WTC11 (cell line): ENCODE data around the gene KNSTRN. TPM values are rescaled to one million over a fixed set of nuclear protein-coding genes. Genes with fewer than 3 reads are reported as not detected.

Source experiments
- ATAC-seq: fragments of 200-7000 bp; cut with Tn5 transposase; 2 replicates; pipeline ENCODE4 v1.10.0; 2021; ENCODE audit warnings: mild to moderate bottlenecking, moderate library complexity
- CTCF ChIA-PET: fragments of 300-600 bp; sonication (Branson Sonifier 250); formaldehyde crosslinking; loops from one replicate; lab custom pipeline; 2021; ENCODE audit warnings: antibody characterized with exemption; lab: Charles Lee
- POLR2A ChIA-PET: fragments of 350-600 bp; sonication (Branson Sonifier 250); formaldehyde crosslinking; loops from one replicate; lab custom pipeline; 2021; ENCODE audit warnings: antibody characterized with exemption; lab: Charles Lee
- DNase-seq: peaks from one replicate; pipeline ENCODE4 v3.0.0; 2021; ENCODE audit warnings: low spot score
- H3K27ac Mint-ChIP-seq: 2 replicates; pipeline ENCODE4 v1.8.0; 2021; ENCODE audit warnings: mixed read lengths
- H3K27me3 Mint-ChIP-seq: 2 replicates; pipeline ENCODE4 v1.8.0; 2021; ENCODE audit warnings: low read depth, mild to moderate bottlenecking, moderate library complexity, mixed read lengths
- H3K36me3 Mint-ChIP-seq: 2 replicates; pipeline ENCODE4 v1.8.0; 2021; ENCODE audit warnings: mixed read lengths
- H3K4me1 Mint-ChIP-seq: 2 replicates; pipeline ENCODE4 v1.8.0; 2022; ENCODE audit warnings: mixed read lengths
- H3K4me3 Mint-ChIP-seq: 2 replicates; pipeline ENCODE4 v1.8.0; 2021; ENCODE audit warnings: mild to moderate bottlenecking, moderate library complexity, mixed read lengths
- H3K9me3 Mint-ChIP-seq: 2 replicates; pipeline ENCODE4 v1.8.0; 2021; ENCODE audit warnings: mixed read lengths
- CBFB ChIP-seq: sonication (generic); formaldehyde crosslinking; IDR thresholded peaks from 2 replicates; pipeline ENCODE4 v1.8.1; 2022; ENCODE audit warnings: mild to moderate bottlenecking, low read depth, missing genetic modification reagents
- ELF4 ChIP-seq: sonication (generic); formaldehyde crosslinking; IDR thresholded peaks from 2 replicates; pipeline ENCODE4 v1.8.1; 2022; ENCODE audit warnings: low read depth, mild to moderate bottlenecking, moderate library complexity, missing genetic modification reagents
- ESRRA ChIP-seq: sonication (generic); formaldehyde crosslinking; IDR thresholded peaks from 2 replicates; pipeline ENCODE4 v1.8.1; 2022; ENCODE audit warnings: mild to moderate bottlenecking, missing genetic modification reagents, borderline replicate concordance
- GRHL2 ChIP-seq: fragments of 250-450 bp; sonication (Bioruptor Pico); IDR thresholded peaks from 2 replicates; pipeline ENCODE4 v1.8.0; 2022; ENCODE audit warnings: mild to moderate bottlenecking, moderate library complexity; ENCODE audit not compliant: insufficient replicate concordance, severe bottlenecking
- SP1 ChIP-seq: sonication (generic); formaldehyde crosslinking; conservative IDR thresholded peaks from 2 replicates; pipeline ENCODE4 v1.8.1; 2022; ENCODE audit warnings: missing genetic modification reagents
- TEAD4 ChIP-seq: sonication (generic); formaldehyde crosslinking; IDR thresholded peaks from 2 replicates; pipeline ENCODE4 v1.8.0; 2022; ENCODE audit warnings: mild to moderate bottlenecking, missing genetic modification reagents
- TP53 ChIP-seq: sonication (generic); formaldehyde crosslinking; IDR thresholded peaks from 2 replicates; pipeline ENCODE4 v1.8.1; 2023; ENCODE audit warnings: mild to moderate bottlenecking, missing genetic modification reagents
- ZNF317 ChIP-seq: sonication (generic); formaldehyde crosslinking; IDR thresholded peaks from 2 replicates; pipeline ENCODE4 v1.8.1; 2023; ENCODE audit warnings: low read depth, mild to moderate bottlenecking, moderate library complexity, missing genetic modification reagents, borderline replicate concordance
- ZNF396 ChIP-seq: fragments of 250-450 bp; sonication (Bioruptor Pico); IDR thresholded peaks from 2 replicates; pipeline ENCODE4 v1.8.0; 2021; ENCODE audit warnings: mild to moderate bottlenecking, moderate library complexity, borderline replicate concordance
- ZNF423 ChIP-seq: fragments of 250-450 bp; sonication (Bioruptor Pico); IDR thresholded peaks from 2 replicates; pipeline ENCODE4 v2.1.2; 2022; ENCODE audit warnings: mild to moderate bottlenecking, moderate library complexity
- total RNA-seq: library from RNA; stranded (reverse); gene quantifications from 3 replicates; pipeline ENCODE4 v1.2.3, GENCODE V29; 2021
- TF ChIP-seq, protein P1 (sequence below): sonication (generic); formaldehyde crosslinking; IDR thresholded peaks from 2 replicates; pipeline ENCODE4 v1.8.0; 2022; ENCODE audit warnings: mild to moderate bottlenecking, missing genetic modification reagents
- TF ChIP-seq, protein P2 (sequence below): sonication (generic); formaldehyde crosslinking; IDR thresholded peaks from 2 replicates; pipeline ENCODE4 v1.8.1; 2023; ENCODE audit warnings: mild to moderate bottlenecking, missing genetic modification reagents
- TF ChIP-seq, protein P3 (sequence below): fragments of 250-450 bp; sonication (Bioruptor Pico); conservative IDR thresholded peaks from 2 replicates; pipeline ENCODE4 v1.9.0; 2021; ENCODE audit warnings: mild to moderate bottlenecking
- TF ChIP-seq, protein P4 (sequence below): sonication (generic); formaldehyde crosslinking; IDR thresholded peaks from 2 replicates; pipeline ENCODE4 v1.8.0; 2023; ENCODE audit warnings: missing genetic modification reagents, mild to moderate bottlenecking, borderline replicate concordance
- TF ChIP-seq, protein P5 (sequence below): sonication (generic); formaldehyde crosslinking; IDR thresholded peaks from 2 replicates; pipeline ENCODE4 v1.8.0; 2022; ENCODE audit warnings: mild to moderate bottlenecking, missing genetic modification reagents

The KNSTRN gene
- total RNA-seq, 1 experiment from 2014 or later, result 73.4 TPM

DNA sequence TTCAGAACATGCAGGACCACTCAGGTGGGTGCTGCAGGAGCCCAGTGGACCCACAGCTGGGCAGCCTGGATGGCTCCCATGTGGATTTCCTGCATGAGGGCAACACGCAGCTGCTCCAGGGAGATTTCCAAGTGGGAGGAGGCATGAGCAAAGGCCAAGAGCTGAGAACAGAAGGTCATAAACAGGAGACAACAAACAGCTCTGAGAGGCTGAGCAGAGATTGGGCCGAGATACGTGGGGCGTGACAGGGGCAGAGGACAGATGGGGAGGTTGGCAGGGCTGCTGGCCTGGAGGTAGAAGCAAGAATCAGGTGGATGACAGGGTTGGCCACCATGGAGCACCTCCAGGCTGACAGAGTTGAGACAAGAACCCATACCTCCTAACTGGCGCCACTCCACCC, 28.8 kb upstream of the KNSTRN start:
- CTCF ChIA-PET, result interaction anchor here (0.9 to 7.2 kb wide), 8 partner anchors 10 to 31 kb away, joined by 3 to 63 read pairs (median 4); partner anchors contain the start of gene CCDC9B
- TF ChIP-seq, protein P1, sequence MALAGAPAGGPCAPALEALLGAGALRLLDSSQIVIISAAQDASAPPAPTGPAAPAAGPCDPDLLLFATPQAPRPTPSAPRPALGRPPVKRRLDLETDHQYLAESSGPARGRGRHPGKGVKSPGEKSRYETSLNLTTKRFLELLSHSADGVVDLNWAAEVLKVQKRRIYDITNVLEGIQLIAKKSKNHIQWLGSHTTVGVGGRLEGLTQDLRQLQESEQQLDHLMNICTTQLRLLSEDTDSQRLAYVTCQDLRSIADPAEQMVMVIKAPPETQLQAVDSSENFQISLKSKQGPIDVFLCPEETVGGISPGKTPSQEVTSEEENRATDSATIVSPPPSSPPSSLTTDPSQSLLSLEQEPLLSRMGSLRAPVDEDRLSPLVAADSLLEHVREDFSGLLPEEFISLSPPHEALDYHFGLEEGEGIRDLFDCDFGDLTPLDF (CRISPR knock-in tag), result no peak
- TF ChIP-seq, protein P2, sequence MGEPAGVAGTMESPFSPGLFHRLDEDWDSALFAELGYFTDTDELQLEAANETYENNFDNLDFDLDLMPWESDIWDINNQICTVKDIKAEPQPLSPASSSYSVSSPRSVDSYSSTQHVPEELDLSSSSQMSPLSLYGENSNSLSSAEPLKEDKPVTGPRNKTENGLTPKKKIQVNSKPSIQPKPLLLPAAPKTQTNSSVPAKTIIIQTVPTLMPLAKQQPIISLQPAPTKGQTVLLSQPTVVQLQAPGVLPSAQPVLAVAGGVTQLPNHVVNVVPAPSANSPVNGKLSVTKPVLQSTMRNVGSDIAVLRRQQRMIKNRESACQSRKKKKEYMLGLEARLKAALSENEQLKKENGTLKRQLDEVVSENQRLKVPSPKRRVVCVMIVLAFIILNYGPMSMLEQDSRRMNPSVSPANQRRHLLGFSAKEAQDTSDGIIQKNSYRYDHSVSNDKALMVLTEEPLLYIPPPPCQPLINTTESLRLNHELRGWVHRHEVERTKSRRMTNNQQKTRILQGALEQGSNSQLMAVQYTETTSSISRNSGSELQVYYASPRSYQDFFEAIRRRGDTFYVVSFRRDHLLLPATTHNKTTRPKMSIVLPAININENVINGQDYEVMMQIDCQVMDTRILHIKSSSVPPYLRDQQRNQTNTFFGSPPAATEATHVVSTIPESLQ, result no peak
- no peak for TF ChIP-seq SP1
- no peak for TF ChIP-seq GRHL2
- no peak for TF ChIP-seq TEAD4 (CRISPR knock-in tag)
- TF ChIP-seq ESRRA (CRISPR knock-in tag), result no peak
- TF ChIP-seq, protein P3, sequence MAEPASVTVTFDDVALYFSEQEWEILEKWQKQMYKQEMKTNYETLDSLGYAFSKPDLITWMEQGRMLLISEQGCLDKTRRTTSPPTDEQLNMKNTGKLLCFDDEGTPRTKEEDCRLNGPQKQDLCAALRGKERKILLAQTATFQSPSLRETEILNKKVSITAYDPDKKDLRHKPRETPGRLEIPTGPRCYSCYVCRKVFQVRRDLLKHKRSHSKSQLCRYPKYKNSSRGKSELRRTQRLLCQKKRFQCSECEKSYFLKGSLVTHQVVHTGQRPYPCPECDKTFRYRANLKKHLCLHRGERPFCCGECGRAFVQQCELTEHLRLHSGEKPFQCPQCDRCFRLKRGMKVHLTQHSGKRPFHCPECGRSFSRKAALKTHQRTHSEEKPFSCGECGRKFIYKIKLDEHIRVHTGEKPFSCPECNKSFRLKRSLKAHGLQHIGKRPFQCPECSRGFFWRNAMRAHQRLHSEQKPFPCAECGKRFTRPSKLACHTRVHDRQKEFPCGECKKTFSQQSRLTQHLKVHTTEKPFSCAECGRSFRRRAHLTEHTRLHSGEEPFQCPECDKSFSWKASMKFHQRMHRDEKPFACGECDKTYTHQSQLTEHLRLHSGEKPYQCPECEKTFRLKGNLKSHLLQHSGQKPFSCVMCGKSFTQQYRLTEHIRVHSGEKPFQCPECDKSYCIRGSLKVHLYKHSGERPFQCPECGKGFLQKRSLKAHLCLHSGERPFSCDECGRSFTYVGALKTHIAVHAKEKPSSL (CRISPR knock-in tag), result no peak
- TF ChIP-seq CBFB (CRISPR knock-in tag), result no peak
- TF ChIP-seq, protein P4, sequence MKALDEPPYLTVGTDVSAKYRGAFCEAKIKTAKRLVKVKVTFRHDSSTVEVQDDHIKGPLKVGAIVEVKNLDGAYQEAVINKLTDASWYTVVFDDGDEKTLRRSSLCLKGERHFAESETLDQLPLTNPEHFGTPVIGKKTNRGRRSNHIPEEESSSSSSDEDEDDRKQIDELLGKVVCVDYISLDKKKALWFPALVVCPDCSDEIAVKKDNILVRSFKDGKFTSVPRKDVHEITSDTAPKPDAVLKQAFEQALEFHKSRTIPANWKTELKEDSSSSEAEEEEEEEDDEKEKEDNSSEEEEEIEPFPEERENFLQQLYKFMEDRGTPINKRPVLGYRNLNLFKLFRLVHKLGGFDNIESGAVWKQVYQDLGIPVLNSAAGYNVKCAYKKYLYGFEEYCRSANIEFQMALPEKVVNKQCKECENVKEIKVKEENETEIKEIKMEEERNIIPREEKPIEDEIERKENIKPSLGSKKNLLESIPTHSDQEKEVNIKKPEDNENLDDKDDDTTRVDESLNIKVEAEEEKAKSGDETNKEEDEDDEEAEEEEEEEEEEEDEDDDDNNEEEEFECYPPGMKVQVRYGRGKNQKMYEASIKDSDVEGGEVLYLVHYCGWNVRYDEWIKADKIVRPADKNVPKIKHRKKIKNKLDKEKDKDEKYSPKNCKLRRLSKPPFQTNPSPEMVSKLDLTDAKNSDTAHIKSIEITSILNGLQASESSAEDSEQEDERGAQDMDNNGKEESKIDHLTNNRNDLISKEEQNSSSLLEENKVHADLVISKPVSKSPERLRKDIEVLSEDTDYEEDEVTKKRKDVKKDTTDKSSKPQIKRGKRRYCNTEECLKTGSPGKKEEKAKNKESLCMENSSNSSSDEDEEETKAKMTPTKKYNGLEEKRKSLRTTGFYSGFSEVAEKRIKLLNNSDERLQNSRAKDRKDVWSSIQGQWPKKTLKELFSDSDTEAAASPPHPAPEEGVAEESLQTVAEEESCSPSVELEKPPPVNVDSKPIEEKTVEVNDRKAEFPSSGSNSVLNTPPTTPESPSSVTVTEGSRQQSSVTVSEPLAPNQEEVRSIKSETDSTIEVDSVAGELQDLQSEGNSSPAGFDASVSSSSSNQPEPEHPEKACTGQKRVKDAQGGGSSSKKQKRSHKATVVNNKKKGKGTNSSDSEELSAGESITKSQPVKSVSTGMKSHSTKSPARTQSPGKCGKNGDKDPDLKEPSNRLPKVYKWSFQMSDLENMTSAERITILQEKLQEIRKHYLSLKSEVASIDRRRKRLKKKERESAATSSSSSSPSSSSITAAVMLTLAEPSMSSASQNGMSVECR (CRISPR knock-in tag), result no peak
- no peak for TF ChIP-seq ZNF317 (CRISPR knock-in tag)
- no peak for TF ChIP-seq TP53 (CRISPR knock-in tag)
- no peak for TF ChIP-seq ELF4 (CRISPR knock-in tag)
- TF ChIP-seq, protein P5, sequence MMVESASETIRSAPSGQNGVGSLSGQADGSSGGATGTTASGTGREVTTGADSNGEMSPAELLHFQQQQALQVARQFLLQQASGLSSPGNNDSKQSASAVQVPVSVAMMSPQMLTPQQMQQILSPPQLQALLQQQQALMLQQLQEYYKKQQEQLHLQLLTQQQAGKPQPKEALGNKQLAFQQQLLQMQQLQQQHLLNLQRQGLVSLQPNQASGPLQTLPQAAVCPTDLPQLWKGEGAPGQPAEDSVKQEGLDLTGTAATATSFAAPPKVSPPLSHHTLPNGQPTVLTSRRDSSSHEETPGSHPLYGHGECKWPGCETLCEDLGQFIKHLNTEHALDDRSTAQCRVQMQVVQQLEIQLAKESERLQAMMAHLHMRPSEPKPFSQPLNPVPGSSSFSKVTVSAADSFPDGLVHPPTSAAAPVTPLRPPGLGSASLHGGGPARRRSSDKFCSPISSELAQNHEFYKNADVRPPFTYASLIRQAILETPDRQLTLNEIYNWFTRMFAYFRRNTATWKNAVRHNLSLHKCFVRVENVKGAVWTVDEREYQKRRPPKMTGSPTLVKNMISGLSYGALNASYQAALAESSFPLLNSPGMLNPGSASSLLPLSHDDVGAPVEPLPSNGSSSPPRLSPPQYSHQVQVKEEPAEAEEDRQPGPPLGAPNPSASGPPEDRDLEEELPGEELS (CRISPR knock-in tag), result no peak
- TF ChIP-seq ZNF396 (CRISPR knock-in tag), result no peak
- TF ChIP-seq ZNF423 (CRISPR knock-in tag), result no peak
- no peak overlapping the region for H3K4me3 Mint-ChIP-seq
- no peaks in the 10 kb centered on the region for H3K9me3 Mint-ChIP-seq
- H3K27me3 Mint-ChIP-seq, result peaks cover 18% of the 10 kb centered on the region
- DNase-seq (no peak), ATAC-seq (no peak)
- H3K36me3 Mint-ChIP-seq, result no peaks in the 10 kb centered on the region
- POLR2A ChIA-PET, result no interaction called here
- peaks cover 26% of the 10 kb centered on the region for H3K4me1 Mint-ChIP-seq
- H3K27ac Mint-ChIP-seq, result no peak overlapping the region
